Uterus (tissue), 2 donors: ENCODE data around the gene CGB2.
"Not testable (repeated sequence)": the region's sequence is repeated elsewhere in the genome, so short reads cannot be mapped to it uniquely, and the experiment has no call there.

ENCODE experiments used
- CTCF ChIP-seq, 4 experiments: fragments of 200-600 bp in 2 of 4; fragments of 450-650 bp in 2 of 4; sonication (generic) in 2 of 4; IDR thresholded peaks; one replicate each; pipeline ENCODE4 v1.5.1; 2016 to 2019; ENCODE audit warnings: antibody characterized with exemption in 4 of 4, mild to moderate bottlenecking in 2 of 4, moderate library complexity in 1 of 4
- POLR2A ChIP-seq, 2 donors: fragments of 450-650 bp; IDR thresholded peaks; one replicate each; pipeline ENCODE4 v1.6.1; 2016; ENCODE audit warnings: antibody characterized with exemption in 2 of 2, mild to moderate bottlenecking in 1 of 2, moderate library complexity in 1 of 2

- TF ChIP-seq CTCF, POLR2A (IDR thresholded peaks at IDR 0.05): not testable (repeated sequence)
Observed at GRCh38 chr19:49056902-49057596, 25.4 kb downstream of the CGB2 start.
